ENCODE results near the gene APOLD1.

DNA sequence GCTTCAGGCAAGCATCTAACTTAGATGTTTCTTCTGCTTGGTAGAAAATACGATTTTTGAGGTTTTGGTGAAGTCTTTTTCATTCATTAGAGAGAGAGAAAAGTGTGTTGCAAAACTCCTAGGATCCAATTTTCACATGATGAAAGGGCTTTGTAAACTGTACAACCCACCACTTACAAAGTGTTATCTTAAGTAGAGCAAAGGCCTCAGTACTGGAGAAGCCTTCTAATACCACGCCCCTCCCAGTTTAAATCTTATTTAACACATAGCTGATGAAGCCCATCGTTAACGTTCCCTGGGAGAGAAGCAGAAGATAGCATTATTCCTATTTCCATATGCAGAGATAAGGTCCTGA lies 869 bp downstream of the APOLD1 start:
- TF ChIP-seq, protein P1, sequence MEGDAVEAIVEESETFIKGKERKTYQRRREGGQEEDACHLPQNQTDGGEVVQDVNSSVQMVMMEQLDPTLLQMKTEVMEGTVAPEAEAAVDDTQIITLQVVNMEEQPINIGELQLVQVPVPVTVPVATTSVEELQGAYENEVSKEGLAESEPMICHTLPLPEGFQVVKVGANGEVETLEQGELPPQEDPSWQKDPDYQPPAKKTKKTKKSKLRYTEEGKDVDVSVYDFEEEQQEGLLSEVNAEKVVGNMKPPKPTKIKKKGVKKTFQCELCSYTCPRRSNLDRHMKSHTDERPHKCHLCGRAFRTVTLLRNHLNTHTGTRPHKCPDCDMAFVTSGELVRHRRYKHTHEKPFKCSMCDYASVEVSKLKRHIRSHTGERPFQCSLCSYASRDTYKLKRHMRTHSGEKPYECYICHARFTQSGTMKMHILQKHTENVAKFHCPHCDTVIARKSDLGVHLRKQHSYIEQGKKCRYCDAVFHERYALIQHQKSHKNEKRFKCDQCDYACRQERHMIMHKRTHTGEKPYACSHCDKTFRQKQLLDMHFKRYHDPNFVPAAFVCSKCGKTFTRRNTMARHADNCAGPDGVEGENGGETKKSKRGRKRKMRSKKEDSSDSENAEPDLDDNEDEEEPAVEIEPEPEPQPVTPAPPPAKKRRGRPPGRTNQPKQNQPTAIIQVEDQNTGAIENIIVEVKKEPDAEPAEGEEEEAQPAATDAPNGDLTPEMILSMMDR (conservative IDR thresholded peaks at IDR 0.05; ENCODE audit: low read depth, low read length), result no peak
- TF ChIP-seq EZH2 (IDR thresholded peaks at IDR 0.05; ENCODE audit: borderline replicate concordance, low read depth, low read length, poor library complexity, severe bottlenecking), result no peak

Measured in A673 (cell line).